Endometrial microvascular endothelial cells (primary cell): Measurements from ENCODE around the gene SLC15A3. TPM values are rescaled to one million over a fixed set of nuclear protein-coding genes. Genes with fewer than 3 reads are reported as not detected.

ENCODE experiments used
- in situ Hi-C: cut with HindIII; loops from 2 replicates; pipeline ENCODE4 v1.10.0; 2017; ENCODE audit warnings: low sequenced_read_pairs, low pct_unique_long_range_greater_than_20kb; ENCODE audit errors: inconsistent ontology term
- total RNA-seq: library from RNA; depleted of rRNA; stranded (reverse); fragments of >200 nt; gene quantifications from one replicate; pipeline ENCODE4 v1.2.3, GENCODE V29; 2015; ENCODE audit errors: inconsistent ontology term

The SLC15A3 gene
- total RNA-seq, 1 donor from 2014 or later, result 8.2 TPM

DNA sequence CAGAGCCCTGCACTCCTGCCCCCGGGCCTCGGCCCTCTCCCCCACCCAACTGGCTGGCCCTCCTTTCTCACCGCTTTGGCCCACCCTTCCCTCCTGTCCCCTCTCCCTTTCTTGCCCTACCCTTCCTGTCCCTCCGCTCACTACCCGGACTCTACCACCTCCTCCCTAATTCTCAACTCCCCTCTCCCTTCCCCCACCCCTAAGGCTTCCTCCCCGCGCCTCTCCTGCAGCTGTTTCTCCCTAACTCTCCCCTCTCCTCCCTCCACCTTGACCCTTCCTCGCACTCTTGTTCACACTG lies 421 bp downstream of the SLC15A3 start:
- in situ Hi-C loops, result no loop called here

DNA sequence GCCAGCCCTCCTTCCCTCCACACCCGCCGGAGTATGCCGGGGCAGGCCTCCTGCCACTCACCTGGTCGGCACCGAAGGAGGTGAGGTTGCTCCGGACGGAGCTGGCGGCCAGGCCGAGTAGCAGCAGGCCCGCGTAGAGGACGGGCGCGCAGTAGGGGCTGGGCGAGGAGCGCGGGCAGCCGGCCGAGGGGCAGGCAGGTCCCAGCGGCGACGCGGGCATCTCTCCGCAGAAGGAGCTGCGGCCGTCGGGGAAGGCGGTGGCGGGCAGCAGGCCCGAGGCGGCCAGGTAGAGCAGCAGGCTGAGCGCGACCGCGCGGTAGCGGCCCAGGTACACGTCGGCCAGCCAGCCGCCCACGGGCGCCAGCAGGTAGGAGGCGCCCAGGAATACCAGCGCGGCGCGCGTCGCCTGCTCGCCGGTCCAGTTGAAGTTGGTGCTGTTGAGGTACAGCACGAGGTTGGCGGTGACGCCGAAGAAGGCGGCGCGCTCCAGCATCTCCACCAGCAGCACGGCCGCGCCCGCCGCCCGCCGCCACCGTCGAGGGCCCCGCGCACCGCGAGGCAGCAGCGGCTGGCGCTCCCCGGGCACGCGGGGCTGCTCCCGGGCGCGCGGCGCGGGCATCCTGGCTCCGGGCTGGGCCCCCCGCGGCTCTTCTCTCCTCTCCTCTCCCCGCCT lies 907 bp downstream of the SLC15A3 start:
- in situ Hi-C loops, result no loop called here

DNA sequence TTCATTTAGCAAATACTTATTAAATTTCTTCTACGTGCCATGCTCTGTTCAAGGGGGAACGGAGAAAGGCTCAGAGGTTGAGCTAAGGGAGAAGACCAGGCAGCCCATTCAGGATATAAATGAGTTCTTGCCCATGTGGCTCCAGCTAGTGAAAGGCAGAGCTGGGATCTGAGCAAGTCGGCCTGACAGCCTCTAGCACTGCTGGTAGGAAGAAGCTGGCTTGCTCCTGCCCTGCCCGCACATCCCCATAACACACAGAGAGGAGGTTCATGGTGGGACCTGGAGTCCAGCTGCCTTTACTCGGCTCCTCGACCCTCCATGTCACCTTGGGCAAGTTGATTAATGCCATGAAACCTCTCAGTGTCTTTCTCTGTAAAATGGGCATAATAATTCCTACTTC lies 2.0 kb downstream of the SLC15A3 start:
- in situ Hi-C loops, result no loop called here

DNA sequence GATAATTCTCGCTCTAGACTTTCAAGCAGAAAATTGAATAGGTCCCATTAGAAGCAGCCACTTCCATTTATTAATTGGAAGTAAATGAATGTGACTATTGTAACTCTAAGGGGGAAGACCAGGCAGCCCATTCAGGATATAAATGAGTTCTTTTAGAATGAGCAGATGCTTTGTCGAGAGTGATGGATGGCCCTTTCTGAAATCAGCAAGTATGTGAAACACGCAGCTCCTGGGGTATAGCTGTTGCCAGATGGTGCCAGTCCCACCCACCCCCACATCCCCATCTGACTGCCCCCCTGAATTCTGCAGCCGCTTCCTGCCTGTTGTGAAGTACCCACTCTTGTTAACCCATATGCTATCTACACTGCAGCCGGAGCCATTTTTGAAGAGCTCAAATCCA lies 3.7 kb downstream of the SLC15A3 start:
- in situ Hi-C loops, result no loop called here

DNA sequence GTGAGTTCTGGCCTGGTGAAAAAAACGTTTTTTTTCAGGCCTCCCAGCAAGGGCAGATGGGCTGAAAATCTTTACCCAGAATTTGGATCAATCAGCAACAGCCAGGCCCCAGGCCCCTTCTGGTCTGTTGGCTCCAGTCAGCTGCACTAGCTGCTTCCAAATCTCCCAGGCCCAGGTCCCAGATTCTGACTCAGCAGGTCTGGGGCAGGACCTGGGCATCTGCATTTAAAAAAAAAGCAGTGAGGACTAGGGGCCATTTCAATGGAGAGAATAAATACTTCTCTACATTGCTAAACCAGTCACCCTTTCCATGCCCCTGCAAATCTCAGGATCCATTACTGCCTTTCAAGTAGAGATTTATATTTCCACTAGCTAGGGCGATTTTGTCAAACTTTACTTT lies 4.3 kb downstream of the SLC15A3 start:
- in situ Hi-C loops, result no loop called here

DNA sequence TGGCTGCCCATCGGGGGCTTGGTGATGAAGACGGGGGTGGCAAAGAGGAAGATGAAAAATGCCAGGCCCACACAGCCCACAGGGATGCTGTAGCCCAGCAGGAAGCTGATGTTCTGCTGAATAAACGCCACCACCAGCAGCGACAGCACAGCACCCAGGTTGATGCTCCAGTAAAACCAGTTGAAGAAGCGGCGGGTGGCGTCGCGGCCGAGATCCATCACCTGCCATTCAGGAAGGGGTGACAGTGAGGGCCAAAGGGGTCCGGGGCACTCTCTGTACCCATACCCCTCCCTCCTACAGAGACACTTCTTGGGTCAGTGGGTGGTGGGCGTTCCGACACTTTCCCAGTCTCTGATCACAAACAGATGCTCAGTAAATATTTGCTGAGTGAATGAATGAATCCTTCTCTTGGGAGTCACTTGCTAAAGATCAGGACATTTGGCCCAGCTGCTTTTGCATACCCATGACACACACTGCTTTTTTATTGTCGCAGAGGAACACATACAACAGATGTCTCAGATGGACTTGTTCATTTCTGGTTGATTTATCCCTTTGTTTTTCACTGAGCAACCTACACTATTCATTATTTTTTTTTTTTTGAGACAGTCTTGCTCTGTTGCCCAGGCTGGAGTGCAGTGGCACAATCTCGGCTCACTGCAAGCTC lies 5.2 kb downstream of the SLC15A3 start:
- in situ Hi-C loops, result no loop called here

DNA sequence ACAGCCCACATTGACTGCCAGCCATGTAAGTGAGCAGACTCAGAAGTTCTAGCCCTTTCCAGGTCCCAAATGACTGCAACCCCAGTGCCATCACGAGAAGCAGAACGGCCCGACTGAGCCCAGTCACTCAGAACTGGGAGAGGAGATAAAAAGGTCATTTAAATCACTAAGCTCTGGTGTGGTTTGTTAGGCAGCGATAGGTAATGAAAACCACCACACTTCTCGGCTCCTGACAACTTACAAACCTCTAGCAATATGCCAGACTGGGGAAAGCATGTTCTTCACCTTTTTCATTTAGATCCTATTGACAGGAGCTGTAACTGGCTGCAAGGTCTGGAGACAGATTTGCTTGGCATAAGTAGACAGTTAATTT lies 6.7 kb downstream of the SLC15A3 start:
- in situ Hi-C loops, result no loop called here

DNA sequence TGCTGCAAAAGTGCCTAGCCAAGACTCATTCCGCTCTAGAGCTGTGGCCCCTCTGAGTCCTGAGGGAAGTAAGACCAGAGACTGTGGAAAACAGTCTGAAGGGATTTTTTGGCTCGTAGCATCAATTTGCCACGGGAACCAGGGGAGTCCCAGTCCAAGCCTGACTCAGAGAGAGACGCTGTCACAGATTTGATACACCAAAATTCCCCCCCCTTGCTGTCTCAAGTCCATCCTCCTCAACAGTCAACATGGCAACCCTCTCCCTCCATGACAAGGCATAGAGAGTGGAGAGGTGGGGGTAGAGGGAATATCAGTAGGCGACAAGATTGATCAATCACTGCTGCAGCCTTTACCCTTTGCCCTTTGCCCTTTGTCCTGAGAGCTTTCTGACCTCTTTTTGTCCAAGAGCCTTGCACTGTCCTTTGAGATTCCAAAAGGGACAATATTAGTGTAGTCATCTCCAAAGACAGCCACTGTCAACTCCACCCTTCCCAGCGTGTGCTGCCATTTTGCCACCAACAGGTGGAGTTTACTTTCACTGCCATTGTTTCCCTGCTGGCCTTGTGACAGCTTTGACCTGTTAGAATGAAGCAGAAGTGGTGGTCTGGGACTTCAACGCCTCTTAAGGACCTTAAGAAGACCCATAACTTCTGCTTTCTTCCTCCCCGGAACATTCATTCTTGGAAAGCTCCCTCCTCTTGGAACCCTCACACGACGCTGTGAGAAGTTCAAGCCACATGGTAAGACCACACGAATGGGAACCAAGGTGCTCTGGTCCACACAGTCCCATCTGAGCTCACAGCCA lies 7.3 kb downstream of the SLC15A3 start:
- in situ Hi-C loops, result no loop called here

DNA sequence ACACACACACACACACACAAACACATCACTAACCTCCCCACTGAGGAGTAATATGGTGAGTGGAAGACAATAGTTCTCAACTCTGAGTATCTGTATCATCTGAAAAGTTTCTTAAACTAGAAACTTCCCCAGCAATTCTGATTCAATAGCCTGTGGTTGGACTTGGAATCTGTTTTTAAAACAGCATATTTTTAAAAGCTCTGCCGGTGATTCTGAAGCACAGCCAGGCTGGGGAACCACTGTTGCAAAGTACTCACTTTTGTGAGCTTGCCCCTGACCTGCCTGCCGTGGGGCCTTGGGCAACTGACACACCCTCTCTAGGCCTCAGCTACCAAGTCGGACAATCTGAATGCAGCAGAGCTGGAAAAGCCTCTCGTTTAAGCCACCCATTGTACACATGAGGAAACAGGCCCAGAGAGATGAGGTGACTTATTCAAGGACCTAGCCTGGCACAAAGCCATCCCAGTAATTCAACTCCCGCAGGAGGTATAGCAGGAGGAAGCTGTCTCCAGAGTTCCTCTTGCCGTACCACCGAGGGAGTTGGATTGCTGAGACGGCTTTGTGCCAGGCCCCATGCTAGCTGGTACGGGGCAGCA lies 8.9 kb downstream of the SLC15A3 start:
- in situ Hi-C loops, result no loop called here

DNA sequence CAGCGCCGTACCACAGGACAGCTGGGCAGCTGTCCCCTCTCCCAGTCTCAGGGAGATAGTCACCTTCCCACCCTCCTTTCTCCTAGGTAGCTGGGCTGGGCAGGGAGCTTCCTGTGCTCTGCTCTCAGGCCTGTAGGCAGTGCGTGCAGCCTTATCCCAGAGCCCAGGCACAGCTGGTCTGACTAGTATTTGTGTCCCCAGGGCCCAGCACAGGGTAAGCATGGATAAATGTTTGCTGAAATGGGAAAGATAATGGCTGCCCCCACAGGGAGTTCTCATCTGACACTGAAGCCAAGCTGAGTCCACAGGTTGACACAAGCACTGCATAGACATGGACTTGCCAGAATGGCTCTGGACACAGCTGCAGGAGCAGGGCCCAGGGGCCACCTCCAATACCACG lies 9.8 kb downstream of the SLC15A3 start:
- in situ Hi-C loops, result no loop called here

DNA sequence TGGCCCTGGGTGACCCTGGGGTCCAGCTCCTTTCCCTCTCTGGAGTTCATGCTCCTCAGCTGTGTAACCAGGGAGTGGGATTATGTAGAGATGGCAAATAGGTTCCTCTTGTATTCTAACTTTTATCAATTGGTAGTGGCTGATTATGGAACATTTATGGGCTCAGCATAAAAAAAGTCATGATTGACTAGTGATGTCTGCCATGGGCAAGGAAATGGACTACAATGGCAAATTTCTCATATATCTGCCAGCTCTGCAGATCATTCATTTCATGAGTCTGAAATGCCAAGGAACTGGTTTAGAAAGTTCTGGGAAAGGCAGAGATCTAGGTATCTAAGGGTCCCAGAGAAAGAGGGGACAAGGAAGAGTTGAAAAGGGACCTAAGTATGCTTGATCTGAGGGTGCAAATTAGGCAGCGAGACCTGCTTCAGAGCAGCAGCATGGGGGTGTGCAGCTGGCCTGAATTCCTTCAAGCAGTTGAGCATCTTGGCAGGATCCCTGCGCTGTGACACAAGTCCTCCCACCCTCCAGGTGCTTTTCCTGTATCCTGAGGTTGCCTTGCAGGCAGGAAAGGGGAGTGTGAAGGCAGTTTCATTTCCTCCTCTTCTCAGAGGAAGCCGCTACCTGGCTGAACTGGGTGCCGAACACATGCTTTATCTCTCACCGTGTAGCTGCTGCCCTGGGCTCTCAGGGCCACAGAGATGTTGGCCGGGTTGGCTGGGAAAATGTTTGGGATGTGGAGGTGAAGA lies 10.4 kb downstream of the SLC15A3 start:
- in situ Hi-C loops, result no loop called here

DNA sequence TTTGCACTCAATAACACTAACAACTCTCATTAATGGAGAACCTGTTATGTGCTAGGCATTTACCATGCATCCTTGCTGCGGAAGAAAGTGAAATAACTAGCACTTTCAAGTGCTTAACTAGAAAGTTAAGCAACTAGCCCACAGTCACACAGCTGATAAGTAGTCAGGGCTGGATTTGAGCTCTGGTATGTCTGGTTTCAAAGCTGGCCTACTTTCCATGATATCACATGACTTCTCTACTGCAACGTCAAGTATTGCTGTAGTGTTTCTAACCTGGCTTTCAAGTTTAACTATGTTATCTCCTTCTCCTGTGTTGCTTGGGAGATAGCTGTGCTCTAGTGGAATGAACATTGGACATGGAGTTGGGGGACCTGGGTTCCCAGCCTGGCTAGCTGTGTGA lies 12.1 kb downstream of the SLC15A3 start:
- in situ Hi-C loops, result no loop called here

DNA sequence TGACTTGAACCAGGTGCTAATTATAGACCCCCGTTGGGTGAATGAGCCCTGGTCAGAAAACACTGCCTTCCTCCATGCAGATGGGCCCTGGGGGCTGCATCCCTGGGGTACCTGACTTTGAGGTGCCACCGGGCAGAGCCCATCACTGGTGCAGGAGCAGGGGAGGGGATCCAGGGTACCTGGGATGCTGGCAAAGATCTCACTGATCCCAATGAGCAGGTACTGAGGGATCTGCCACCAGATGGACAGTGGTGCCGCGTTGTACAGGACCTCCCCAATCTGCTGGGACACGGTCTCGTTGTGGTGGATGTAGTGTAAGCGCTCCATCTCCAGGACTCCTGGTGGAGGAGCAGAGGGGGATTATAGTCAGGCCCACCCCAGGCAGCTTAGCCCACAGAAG lies 12.7 kb downstream of the SLC15A3 start:
- in situ Hi-C loops, result no loop called here

DNA sequence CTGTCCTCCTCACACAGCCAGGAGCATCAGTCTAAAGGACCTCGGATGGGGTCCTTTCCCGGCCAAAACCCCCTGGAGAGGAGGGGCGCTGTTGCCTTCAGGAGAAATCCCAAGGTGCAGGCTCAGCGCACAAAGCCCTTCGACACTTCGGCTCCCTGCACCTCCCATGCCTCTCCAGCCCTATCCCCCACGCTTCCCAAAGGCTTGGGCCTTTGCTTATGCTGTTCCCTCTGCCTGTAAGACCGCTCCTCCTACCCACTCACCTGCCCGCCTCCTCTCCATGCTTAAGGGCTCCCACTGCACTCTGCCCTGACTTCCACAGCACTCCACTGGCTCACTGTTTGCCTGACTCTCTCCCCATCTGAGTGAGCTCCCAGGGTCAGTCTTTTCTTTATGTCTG lies 13.5 kb downstream of the SLC15A3 start:
- in situ Hi-C loops, result no loop called here

DNA sequence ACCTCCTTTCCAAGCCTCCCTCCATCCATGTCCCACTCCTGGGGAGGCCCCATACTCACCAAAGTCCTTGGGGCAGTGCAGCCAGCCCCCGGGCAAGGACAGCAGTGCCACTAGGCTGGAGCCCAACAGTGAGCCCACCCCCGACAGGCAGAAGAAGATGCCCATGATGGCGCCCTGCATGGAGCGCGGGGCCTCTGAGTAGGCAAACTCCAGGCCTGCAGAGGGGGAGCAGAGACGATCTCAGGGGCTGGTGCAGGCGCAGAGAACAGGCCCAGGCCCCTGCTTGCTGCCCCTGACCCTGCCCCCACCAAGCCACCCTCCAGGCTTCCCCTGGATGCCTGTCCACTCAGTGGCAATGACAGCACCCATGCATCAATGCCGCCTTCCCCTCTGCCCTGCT lies 14.2 kb downstream of the SLC15A3 start:
- in situ Hi-C loops, result no loop called here

DNA sequence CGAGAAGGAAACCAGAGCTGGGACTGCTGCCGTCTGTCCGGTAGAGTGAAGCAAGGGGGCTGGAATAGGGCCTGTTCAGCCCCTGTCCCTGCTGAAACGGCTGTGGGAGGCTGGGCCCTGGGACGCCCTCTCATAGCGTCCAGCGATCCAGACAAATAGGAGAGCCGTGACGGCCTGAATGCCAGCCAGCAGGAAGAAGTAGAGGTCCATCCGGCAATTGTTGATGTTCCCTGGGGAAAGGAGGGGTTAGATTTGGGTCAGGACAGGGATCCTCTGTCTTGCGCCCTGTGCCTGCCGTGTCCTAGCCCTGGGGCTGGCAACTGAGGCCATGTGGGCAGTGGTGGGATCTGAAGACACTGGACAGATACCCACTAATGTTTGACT lies 14.8 kb downstream of the SLC15A3 start:
- in situ Hi-C loops, result no loop called here

DNA sequence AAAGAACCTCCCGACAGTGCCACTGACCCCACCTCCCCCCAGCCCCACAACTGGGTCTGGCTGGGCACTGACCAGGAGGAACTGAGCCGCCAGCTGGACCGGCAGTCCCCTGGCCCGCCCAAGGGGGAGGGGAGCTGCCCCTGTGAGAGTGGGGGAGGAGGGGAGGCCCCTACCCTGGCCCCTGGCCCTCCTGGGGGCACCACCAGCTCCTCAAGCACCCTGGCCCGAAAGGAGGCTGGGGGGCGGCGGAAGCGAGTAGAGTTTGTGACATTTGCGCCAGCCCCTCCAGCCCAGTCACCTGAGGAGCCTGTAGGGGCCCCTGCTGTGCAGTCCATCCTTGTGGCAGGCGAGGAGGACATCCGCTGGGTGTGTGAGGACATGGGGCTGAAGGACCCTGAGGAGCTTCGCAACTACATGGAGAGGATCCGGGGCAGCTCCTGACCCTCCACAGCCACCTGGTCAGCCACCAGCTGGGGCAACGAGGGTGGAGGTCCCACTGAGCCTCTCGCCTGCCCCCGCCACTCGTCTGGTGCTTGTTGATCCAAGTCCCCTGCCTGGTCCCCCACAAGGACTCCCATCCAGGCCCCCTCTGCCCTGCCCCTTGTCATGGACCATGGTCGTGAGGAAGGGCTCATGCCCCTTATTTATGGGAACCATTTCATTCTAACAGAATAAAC lies 15.4 kb downstream of the SLC15A3 start:
- in situ Hi-C loops, result no loop called here

DNA sequence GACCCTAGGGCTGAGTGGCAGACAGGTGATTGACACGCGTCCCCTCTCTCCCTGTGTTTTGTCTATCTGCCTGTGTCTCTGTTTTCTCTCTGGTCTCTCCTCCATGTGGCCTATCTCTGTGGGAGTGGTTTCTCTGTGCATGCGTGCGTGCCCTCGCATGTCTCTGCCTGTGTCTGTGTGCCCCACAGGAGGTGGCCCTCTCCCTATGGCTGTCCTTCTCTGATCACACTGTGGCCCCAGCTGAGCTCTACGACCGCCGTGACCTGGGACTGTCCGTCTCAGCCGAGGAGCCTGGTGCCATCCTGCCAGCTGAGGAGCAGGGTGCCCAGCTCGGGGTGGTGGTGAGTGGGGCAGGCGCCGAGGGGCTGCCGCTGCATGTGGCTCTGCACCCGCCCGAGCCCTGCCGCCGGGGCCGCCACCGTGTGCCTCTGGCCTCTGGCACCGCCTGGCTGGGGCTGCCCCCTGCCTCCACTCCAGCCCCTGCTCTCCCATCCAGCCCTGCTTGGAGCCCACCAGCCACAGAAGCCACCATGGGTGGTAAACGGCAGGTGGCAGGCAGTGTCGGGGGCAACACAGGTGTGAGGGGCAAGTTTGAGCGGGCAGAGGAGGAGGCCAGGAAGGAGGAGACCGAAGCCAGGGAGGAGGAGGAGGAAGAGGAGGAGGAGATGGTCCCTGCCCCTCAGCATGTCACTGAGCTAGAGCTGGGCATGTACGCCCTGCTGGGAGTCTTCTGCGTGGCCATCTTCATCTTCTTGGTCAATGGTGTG lies 16.1 kb downstream of the SLC15A3 start:
- in situ Hi-C loops, result no loop called here
